NCI-H2196 treated with DMSO at 0.1 percent for 48 hours (cell line): Measurements from ENCODE around the gene TXNL1.
"Not testable (repeated sequence)": the region's sequence is repeated elsewhere in the genome, so short reads cannot be mapped to it uniquely, and the experiment has no call there.

Experiments used
- DNase-seq: peaks from one replicate; lab custom pipeline; 2025; ENCODE audit not compliant: unreplicated experiment; lab: John Stamatoyannopoulos, UW

TXNL1 gene

DNA sequence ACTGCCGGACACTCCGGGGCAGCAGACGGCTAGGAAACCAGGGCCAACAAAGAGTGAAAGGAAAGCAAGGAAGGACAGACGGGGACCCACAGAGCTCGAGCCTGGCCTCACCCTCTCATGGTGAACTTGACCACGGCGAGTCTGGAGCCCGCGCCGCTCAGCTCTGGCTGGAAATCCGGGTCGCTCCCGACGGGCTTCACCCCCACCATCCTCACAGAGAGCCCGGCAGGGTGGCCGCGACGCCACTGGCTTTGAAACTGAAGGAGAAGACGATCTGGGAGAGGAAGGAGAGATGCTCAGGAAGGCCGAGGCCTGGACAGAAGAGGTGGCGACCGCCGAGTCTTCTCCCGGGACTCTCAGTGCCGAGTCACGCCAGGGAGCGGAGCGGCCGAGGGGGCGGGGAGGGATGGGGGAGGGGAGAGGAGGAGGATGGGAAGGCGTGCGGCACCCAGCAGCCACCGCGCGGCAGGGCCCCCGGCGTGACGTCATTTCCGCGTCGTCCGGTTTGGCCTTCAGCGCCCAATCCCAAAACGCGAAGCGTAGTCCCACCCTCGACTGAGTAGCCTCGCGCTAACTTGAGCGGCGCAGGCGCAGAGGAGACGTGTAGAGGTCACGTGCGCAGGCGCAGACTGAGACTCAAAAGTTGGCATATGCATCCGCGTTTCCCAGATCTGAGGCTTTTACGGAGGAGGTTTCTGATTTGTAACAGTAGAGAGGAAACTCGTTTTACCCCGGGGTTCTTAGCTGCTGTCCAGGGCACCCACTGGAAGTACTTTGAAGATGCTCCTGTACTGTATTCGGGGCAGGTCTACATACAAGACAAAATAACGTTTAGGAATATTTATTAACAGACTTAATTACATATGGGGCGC lies at the start of gene TXNL1:
Gene TXNL1 (minus strand): TSS at position 361 of the 872 bp plus-strand sequence. CDS start 152 bp downstream, at position 209.
- DNase-seq, result peak; percentile 94

DNA sequence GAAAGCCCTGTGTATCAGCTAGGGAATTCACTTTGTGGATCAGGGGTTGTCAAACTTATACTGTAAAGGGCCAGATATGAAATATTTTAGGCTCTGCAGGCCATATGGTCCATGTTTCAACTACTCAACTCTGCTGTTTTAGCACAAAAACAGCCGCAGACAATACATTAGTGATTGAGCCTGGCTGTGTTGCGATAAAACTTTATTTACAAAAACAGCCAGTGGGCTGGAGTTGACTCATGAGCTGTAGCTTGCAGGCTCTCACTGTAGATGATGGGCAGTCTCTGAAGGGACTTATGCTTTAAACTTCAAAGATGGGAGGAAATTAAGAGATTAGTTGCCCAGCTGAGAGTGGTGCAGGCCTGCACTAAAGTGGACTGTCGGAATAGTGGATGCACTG lies 45.9 kb upstream of the TXNL1 start:
- DNase-seq, result no peak

DNA sequence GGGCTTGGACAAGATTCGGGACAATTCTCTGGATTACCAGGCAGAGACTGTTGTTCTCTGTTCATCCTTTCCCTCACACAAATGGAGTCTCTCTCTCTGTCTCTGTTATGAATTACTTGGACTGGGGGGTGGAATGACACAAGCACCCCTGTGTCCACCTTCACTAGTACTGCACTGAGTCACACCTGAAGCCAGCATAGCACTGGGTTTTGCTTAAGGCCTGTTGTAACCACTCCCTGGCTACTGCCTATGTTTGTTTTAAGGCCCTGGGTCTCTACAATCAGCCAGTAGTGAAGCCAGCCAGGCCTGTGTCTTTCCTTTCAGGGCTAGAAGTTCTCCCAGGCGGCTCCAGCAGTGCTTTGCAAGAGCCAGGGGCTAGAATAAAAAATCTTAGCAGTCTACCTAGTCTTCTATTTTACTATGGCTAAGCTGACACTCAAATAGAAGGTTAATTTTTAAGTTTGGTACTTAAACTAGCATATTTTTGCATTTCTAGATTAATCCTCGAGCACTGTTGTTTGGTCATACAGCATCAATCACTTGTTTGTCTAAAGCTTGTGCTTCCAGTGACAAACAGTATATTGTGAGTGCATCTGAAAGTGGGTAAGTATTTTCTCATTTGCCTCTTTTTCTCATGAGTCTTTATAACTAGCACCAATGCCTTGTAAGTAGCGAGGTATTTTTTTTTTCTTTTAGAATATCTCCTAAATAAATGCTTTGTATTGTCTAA lies 40.6 kb upstream of the TXNL1 start:
- DNase-seq, result no peak

DNA sequence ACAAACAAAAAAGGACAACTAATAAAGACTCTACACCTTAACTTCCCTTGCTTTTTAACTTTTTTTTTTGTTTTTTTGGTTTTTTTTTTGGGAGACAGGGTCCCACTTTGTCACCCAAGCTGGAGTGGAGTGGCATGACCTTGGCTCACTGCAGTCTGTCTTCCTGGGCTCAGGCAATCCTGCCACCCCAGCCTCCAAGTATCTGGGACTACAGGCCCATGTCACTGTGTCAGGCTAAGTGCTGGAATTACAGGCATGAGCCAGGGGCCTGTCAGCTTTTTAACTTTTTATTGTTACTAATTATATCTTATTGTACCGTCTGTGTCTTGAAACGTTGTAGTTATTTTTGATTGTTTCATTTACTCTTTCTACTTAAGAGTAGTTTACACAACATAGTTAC lies 38.2 kb upstream of the TXNL1 start:
- DNase-seq, result no peak

DNA sequence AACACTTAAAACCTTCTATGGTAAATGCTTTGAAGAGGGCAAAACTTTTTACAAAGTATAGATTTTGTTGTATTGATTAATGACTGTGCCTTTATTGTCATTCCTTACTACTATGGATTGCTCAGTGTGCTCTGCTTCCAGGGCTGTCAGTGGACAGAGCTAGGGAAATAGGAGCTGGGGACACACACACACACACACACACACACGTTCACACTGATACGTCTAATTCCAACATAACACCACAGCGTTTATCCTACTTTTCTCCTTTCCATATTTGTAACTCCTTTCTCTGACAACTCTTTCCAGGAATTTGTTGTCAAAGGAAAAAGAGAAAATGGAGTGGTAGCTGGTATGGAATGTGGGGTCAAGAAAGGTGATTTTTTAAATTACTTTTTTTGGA lies 34.6 kb upstream of the TXNL1 start:
- DNase-seq, result no peak

DNA sequence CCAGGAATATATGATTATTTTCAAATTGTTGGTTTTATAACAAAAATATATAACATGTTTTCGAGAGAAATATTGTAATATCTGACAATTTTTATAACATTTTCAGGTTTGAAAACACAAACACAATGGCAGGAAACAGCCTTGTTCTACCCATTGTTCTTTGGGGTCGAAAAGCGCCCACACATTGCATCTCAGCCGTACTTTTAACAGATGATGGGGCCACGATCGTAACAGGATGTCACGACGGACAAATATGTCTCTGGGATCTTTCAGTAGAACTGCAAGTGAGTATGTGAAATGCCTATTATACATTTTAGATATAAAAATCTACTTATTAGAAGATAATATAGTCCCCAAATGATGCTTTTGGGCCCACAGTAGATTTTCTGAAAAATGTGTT lies 34.0 kb upstream of the TXNL1 start:
- DNase-seq, result no peak

DNA sequence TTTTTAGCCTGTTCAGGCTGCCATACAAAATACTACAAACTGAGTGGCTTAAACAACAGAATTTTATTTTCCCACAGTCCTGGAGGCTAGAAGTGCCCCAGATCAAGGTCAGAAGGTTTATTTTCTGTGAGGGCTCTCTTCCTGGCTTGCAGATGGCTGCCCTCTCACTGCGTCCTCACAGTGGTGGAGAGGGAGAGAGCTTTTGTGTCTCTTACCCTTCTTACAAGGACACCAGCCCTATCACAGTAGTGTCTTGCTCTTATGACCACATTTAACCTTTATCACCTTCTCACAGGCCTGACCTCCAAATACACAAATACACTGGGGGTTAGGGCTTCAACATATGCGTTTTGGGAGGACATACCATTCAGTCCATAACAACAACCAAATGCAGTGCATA lies 24.5 kb upstream of the TXNL1 start:
- DNase-seq, result no peak

DNA sequence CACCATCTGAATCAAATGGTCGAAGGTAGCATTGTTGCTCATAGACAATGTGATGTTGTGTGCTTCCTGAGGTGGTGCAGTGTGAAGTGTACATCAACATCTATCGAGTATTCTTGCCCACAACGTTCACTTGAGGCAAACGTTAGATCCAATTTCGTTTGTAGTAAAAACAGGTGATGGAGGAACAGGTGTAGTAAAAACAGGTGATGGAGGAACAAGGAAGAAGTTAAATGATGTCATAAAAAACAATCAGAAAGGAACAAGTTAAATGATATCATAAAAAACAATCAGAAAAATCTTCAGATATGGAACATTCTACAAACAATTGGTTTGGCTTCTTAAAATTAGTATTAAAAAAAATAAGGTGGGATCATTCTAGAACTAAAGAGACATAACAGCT lies 24.1 kb upstream of the TXNL1 start:
- DNase-seq, result no peak

DNA sequence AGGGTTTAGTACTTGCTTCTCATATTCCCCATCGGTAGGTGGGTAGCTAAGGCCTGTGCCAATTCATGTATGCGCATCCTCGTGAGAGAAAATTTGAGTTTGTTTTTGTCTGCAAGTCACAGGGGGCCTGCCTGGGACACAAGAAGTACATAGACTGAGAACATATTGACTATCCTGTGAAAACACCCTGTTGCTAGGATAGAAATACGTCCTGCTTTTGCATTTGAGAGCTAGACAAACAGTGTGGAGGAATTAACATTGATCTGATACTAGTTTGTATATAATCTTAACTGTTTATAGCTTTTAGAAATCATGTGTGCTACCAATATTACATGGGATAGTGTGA lies 23.6 kb upstream of the TXNL1 start:
- DNase-seq, result no peak

DNA sequence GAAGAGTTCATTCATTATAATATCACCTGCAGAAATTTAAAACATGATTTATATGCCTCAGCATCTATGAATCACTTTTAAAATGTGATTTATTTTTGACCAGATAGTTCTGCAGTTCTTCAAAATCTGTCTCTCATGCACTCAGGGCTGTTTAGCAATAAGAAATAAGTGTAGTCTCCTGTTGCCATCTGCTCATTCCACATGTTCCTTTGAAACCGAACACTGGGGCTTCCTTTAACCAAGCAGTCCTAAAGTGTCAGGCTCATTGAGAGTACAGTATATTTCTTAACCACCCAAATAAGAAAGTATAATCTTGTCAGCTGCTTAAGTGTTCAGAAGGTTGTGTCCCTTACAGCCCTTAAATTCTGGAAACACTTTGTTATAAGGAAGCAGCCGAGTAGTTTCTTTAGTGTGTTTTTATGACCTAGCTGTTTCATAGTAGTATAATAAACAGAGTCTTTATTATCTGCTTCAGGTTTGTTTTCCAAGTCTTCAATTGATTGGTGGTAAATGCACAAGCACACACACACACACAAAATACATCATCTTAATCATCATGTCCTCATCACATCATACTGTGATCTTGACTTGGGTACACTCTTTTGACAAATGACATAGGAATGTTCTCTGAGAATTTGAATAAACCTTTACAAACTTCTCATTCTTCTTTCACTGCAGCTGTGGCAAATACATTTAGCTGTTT lies 23.1 kb upstream of the TXNL1 start:
- no peak for DNase-seq

DNA sequence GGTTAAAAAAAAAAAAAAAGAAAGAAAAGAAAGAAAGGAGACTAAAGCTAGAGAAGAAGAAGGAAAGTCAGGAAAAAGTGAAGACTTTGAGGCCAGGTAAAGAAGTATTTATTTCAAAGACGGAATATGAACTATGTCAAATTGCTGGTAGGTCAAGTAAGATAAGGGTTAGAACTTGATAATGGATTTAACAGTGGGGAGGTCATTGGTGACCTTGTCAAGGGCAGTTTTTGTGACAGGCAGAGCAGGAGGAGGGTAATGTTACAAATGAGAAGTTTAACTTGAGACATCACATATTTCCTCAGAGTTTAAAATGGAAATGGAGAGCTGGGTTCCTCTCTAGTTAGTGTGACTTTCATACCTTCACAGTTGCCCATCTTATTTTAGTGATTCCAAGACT lies 22.3 kb upstream of the TXNL1 start:
- no peak for DNase-seq

DNA sequence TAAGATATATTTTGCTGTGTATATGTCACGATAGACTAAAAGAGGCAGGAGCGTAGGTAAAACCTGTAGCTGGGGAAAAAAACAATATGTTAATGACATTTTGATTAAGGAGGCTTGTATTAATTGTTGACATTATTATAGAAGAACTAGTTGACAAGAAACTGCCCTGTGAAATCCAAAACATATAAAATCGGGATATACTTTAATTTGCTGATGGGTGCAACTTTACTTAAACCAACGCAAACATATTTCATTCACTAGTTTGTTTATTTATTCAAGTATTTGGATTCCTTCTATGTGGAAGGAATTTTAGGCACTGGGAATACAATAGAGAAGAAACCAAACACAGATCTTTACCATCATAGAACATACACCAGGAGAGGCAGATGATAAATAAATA lies 20.7 kb upstream of the TXNL1 start:
- no peak for DNase-seq

DNA sequence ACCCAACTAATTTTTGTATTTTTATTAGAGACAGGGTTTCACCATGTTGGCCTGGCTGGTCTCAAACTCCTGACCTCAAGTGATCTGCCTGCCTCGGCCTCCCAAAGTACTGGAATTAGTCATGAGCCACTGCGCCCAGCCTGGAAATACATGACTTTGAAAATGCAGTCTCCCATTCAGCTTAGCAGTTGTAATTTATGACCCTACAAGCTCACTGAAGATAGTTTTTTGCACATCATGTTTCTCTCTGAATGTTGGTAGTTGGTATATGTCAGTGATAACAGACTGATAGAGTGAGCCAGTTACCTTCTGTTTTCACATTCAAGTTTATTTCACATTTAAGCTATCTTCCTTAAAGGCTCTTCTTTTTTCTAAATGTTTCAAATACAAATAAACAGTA lies 19.9 kb upstream of the TXNL1 start:
- no peak for DNase-seq

DNA sequence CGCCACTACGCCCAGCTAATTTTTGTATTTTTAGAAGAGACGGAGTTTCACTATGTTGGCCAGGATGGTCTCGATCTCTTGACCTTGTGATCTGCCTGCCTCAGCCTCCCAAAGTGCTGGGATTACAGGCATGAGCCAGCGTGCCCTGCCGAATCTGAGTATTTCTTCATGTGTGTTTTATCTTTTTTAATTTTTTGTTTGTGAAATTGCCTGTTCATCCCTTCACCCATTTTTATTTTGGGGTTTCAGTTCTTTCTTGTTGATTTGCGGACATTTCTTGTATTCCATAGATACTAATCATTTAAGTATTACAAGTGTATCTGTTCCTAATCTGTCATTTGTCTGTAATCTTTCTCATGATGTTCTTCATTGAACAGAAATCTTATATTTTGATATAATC lies 15.9 kb upstream of the TXNL1 start:
- DNase-seq, result not testable (repeated sequence)

DNA sequence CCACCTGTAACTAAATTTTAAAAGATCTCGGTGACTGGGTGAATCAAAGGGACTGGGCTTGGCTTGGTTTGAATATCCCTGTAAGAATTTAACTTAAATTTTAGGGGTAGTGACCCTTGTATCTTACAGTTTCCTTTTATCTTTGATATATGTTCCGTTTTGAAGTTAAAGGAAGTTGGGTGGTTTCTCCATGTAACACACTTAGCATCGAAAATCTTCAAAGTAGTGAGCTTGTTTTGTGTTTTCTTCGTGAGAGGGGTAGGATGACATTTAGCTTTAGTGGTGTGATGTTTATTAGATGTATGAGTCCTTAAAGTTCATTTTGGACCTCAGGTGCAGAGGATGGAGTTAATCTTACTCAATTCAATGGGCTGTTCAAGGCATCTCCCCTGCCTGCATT lies 14.4 kb upstream of the TXNL1 start:
- DNase-seq, result no peak

DNA sequence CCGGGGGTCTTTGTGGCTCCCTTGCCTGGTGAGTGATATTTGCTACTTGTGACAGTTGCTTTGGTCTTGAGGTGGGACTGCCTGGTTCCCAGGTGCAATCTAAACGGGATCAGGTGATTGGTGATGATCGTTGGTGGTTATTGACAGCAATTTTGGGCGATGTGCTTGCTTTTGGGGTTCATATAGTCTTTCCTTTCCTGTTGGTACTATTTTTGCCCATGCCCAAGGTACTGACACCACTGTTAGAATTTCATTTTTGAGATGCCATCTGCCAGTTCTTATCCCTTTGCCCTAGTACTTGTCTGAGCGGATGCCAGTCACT lies 13.3 kb upstream of the TXNL1 start:
- no peak for DNase-seq

DNA sequence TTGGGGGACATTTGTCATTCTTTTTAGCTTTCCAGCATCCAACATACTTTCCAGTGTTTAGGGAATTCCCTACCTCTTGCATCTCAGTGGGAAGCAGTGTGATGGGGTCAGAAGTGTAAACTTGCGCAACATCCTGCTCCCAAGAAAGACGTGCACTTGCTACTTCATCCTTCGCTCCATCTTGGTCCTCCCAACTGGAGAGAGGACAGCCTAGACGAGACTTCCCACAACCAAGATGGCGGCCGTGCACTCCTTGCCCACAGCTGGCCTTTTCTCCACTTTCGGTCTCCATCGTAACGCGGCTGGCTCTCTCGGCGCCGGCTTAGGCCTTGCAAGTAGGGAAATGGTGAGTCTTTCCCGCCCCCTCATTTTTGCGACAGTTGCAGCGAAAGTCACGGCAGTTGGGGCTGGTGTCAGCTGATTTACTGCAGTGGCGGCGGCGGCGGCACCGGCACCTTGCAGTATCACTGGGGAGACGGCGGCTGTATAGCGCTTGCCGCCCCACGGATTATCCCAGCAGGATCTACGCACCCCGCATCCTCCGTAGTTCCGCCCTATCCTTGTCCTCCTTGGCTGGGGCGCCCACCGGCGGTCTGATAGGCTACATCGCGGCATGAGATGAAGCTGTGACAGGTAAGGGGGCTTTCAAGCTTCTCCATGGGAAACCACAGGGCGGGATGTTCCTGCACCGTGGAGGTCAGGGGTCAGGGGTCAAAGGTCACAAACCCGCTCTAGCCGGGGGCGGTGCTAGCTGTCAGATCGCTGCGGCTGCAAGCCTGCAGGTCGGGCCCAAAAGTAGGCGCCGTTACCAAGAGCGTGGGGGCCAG lies 12.8 kb upstream of the TXNL1 start, which contains the start of gene WDR7:
Gene WDR7 (plus strand): TSS at position 416 of the 827 bp plus-strand sequence. CDS start 21,157 bp downstream, outside the sequence.
- peak; percentile 96 for DNase-seq

DNA sequence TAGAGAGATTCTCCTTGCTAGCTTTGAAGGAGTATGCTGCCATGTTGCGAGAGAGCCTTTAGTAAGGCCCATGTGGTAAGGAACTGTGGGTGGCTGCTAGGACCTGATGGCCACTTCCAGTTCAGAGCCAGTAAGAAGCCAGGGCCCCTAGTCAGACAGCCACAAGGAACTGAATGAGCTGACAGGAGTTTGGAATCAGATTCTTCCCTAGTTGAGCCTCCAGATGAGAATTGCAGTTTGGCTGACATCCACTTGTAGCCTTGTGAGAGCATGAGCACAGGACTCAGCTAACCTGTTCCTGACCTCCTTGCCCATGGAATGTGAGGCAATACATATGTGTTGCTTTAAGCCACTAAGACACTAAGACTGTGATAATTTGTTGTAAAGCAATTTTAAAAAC lies 11.6 kb upstream of the TXNL1 start:
- DNase-seq, result no peak

DNA sequence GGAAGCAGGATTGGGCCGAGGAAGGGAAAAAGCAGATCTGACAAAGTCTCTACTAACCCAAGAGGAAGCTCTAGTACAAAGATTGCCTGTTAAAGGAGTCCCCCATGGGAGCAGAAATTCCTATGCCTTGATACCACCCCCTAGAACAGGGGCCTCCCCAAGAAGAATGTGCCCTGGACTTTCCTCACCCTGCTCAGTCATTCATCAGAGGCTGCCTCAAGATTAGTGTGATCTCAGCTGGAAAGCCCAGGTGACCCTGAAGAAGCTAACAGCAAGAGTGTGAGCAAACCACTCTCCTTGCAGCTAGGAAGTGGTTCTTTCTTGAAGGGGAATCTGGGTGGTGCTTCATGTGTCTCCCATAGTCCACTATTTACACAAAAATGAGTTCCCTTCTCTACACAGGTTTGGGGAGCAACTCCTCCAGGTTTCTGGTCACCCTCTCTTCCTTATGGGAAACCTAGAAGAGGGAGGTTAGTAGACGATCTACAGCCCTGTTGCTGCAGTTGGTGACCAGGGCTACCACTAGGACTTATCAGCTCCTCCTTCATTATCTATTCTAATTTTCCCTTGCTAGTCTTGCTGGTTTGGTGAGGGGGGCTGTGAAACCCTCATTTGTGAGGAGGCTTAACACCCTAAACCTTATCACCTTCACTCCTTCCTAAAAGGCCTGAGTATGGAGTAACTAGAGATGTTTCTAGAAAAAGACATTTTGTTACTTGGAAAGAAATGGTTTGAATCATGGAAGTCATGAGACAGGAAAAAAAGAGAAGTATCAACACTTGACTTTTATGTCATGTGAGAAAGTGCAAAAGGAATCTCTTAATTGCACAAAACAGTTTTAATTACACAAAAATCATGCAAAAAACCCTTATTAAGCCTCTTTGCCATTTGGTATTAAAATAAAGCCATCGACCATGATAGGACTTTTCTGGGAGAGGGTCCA lies 9.8 kb upstream of the TXNL1 start:
- no peak for DNase-seq

DNA sequence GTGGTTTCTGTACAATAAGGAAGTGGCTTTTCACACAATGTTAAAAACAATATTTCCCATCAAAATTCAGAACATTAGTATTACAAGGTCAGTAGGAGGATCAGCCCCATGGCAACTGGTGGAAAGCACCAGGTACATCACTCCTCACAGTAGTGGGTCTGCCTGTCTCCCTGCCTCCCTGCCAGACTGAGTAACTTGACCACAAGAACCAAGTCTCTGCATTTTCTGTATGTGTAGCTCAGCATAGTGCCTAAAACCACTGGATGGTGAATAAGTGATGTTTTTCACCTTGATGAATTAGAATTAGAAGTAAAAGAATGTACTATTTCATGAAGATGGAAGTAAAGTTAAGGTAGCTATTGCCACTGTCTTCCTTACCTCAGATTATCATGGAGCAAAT lies 8.7 kb upstream of the TXNL1 start:
- no peak for DNase-seq
